HTERT RPE-1 (cell line): ENCODE data around the gene BMAL1.

Source experiments
- in situ Hi-C: fragments of 300-500 bp; cut with MboI; formaldehyde crosslinking; loops from 4 replicates; pipeline ENCODE4 v1.14.3; 2020; ENCODE audit warnings: low sequenced_read_pairs

The BMAL1 gene

GRCh38 chr11:13336246-13336878 lies 58.8 kb downstream of the BMAL1 start:
- in situ Hi-C loops, result loop anchor here (25.0 kb wide), 1 partner anchor 99 kb away; no protein-coding TSS in a partner anchor

GRCh38 chr11:13338019-13338426 lies 60.4 kb downstream of the BMAL1 start:
- in situ Hi-C loops, result loop anchor here (25.0 kb wide), 1 partner anchor 101 kb away; no protein-coding TSS in a partner anchor

DNA sequence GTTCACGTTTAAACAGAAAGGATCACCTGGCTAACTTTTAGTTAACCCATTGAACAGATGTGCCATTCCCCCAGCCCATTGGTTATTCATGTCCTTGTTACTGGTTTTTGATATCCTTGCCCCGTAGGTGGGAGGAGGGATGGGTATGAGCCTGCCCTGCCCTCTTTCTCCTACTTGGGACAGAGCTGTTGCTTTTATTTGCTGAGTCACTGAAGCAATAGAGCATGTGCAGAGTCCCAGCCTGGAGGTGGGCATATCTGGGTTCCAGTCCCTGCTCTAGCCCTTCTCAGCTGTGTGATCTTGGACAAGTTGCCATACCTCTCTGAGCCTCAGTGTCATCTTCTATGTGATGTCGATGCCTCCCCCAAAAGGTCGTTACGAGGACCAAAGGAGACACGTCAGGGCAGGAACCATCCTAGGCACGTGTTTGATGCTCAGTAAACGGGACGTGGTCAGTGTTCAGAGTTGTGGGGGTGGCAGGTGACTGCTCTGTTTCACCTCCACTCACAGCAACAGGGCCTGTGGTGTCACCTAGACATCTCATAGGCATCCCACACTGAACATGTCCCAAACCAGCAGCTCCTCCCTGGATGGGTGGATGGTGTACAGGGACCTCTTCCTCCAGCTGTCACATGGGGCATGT lies 61.0 kb downstream of the BMAL1 start:
- in situ Hi-C loops, result loop anchor here (25.0 kb wide), 1 partner anchor 101 kb away; no protein-coding TSS in a partner anchor

DNA sequence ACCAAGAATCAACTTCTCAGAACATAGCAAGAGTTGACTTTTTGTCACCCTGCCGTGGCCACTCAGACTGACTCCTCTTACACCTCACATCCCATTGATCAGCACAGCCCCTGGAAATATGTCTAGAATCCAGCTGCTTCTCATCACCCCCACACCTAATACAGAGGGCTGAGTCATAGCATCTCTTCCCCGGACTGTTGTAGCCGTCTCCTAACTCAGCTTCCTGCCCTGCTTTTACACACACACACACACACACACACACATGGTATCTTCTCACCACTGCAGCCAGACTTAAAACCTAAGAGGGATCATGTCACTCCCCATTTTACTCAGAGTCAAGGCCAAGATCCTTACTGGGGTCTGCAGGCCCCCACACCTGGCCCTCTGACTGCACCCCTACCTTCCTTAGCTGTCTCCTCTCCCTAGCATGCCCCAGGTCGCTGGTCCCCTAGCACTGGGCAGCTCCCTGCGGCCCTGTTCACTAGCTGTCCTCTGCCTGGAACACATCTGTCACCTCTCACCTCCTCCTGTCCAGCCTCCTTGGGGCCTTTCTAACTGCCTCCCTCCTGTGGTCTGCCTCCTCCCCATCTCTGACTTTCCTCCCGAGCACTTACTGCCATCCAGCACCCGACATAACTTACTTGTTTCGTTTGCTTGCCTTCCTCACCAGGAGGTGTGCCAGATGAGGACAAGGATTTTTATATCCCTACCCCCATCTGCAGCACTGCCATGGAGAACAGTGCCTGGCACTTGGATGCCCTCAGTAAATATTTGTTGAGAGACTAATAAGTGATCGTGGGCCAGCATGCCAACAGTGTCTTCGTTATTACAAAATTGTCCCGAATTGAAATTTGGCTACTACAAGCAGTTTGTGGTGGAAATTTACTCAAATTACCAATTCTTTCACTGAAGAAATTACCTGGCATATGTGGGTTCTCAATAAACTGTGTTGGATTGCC lies 61.9 kb downstream of the BMAL1 start:
- in situ Hi-C loops, result loop anchor here (25.0 kb wide), 1 partner anchor 102 kb away; no protein-coding TSS in a partner anchor

DNA sequence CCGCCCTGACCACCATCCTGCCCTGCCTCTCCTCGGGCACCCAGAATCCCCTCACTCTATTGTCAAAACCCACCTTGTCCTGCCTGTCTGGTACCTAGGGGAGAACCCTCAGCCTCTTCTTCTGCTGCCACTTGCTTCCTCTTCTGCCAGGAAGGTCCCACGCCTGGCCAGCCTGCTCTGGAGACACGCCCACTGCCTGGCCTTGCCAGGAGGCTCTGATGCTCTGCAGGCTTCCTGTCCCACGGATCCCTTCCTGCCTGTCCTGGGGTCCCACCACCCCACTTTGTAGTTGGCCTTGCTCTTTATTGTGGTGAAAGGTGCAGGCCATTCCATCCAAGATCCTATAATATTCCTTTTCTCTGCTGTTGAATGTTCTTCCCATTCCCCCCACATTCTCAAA lies 63.4 kb downstream of the BMAL1 start:
- in situ Hi-C loops, result loop anchor here (25.0 kb wide), 1 partner anchor 104 kb away; no protein-coding TSS in a partner anchor

- in situ Hi-C loops, result loop anchor here (25.0 kb wide), 1 partner anchor 106 kb away; no protein-coding TSS in a partner anchor
Measured at GRCh38 chr11:13343067-13343466, 65.5 kb downstream of the BMAL1 start.

DNA sequence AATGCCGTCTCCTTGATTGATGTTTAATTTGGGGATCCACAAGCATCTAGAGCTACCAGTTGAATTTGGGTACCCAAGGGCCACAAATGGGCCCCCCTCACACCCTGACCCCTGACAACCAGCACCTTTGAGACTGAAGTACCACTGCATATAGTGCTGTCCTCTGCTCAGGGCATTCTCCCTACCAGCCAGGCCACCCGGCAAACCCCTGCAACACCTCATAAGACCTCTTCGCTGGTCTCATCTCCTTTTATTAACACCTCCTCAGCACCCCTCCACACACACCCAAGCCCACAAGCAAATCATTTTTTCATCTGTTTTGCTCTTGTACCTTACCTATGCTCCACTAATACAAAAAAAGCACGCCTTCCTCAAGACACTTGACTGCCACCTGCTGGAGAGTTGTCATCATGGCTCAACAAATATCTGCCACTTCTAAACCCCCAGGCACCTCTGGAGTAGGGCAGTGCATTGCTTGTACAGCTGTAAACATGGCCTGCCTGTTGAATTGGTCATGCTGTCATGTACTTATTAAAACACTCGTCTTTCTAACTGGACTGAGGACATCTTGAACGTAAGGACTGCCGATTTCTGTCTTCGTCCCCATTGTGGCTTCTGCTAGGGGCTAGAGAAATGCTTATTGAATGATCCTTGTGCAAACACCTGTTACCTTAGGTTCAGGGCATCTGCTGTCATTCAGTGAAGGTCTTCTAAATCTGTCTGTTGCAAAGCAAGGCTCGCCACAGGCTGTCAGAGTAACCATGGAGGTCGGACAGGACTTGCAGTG lies 66.5 kb downstream of the BMAL1 start:
- in situ Hi-C loops, result loop anchor here (25.0 kb wide), 1 partner anchor 107 kb away; no protein-coding TSS in a partner anchor

GRCh38 chr11:13344818-13345217 lies 67.2 kb downstream of the BMAL1 start:
- in situ Hi-C loops, result loop anchor here (25.0 kb wide), 1 partner anchor 108 kb away; no protein-coding TSS in a partner anchor

DNA sequence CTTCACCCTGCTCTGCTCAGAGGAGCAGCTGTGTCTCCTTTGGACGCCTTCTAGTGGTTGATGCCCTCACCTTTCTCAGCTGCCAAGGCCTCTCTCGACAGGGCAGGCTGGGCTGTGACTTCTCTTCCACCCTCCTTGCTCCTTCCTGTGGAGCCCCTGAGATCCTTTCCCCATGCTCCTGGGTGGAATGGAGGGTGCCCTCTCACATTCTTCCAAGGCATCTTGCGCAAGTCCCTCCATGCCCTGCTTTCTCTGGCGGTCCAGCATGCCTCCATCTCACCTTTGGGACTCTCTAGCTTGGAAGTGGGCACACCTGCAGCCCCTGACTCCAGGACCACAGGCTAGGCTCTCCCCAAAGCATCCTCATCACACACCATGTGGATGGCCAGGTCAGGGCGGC lies 68.9 kb downstream of the BMAL1 start:
- in situ Hi-C loops, result loop anchor here (25.0 kb wide), 1 partner anchor 109 kb away; no protein-coding TSS in a partner anchor

GRCh38 chr11:13347901-13348300 lies 70.3 kb downstream of the BMAL1 start:
- in situ Hi-C loops, result loop anchor here (25.0 kb wide), 1 partner anchor 111 kb away; no protein-coding TSS in a partner anchor

GRCh38 chr11:13348305-13348704 lies 70.7 kb downstream of the BMAL1 start:
- in situ Hi-C loops, result loop anchor here (25.0 kb wide), 1 partner anchor 111 kb away; no protein-coding TSS in a partner anchor

DNA sequence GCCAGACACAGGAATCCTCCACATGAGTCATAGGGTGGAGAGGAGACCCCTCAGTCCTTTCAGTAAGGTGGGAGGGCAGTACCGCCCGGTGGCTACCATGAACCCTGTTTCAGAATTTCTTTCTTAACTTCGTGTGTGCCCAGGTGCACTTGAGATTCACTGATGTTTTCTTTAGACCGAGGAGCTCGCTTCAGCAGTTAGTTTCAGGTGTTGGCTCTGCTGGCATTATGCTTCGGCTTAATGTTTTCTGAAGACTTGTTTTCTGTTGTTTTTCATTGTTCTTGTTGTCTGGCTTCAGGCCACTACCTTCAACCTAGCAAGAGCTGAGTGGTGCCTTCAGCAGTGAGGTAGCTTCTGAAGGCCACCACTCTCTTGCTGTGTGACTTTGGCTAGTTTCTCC lies 71.5 kb downstream of the BMAL1 start:
- in situ Hi-C loops, result loop anchor here (25.0 kb wide), 1 partner anchor 112 kb away; no protein-coding TSS in a partner anchor

DNA sequence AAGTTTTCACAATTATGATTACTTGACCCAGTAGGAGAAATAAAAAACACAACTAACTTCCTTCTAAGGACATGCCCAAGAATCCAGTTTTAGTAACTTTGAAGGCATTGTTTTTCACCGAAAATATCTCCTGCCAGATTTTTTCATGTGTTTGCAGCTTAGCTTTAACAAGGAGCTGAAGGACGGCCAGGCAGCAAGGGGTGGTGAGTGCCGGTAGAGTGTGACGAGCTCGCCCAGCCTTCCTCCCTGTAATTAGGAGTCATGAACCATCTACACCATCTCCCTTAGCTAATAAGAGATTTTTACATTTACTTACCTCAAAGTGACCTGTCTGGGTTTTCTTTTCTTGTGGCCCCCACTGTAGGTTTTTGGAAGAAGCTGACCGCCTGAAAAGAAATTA lies 72.0 kb downstream of the BMAL1 start:
- in situ Hi-C loops, result loop anchor here (25.0 kb wide), 1 partner anchor 112 kb away; no protein-coding TSS in a partner anchor

GRCh38 chr11:13352711-13353110 lies 75.1 kb downstream of the BMAL1 start:
- in situ Hi-C loops, result no loop called here

- in situ Hi-C loops, result no loop called here
Measured at GRCh38 chr11:13354335-13354734, 76.7 kb downstream of the BMAL1 start.

GRCh38 chr11:13355191-13355590 lies 77.6 kb downstream of the BMAL1 start:
- in situ Hi-C loops, result no loop called here

DNA sequence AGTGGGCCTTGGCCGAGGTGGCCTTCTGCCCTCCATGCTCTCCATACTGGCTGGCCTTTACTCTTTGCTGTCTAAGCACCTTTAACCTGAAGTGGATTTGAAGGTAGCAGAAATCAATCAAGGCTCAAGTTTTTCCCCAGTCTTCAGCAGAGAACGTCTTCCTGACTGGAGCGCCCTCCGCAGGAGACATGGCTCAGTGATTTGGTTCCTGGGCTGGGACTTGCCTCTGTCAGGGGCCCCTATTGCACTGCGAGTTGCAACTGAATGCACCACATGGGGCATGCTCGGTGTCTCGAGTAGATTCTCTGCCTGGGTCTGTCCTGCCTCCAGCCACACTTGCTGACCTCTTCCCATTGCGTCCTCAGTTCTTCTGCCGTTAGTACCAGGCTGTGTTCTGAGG lies 79.6 kb downstream of the BMAL1 start:
- in situ Hi-C loops, result no loop called here

- in situ Hi-C loops, result no loop called here
Measured at GRCh38 chr11:13358596-13359270, 81.1 kb downstream of the BMAL1 start.

DNA sequence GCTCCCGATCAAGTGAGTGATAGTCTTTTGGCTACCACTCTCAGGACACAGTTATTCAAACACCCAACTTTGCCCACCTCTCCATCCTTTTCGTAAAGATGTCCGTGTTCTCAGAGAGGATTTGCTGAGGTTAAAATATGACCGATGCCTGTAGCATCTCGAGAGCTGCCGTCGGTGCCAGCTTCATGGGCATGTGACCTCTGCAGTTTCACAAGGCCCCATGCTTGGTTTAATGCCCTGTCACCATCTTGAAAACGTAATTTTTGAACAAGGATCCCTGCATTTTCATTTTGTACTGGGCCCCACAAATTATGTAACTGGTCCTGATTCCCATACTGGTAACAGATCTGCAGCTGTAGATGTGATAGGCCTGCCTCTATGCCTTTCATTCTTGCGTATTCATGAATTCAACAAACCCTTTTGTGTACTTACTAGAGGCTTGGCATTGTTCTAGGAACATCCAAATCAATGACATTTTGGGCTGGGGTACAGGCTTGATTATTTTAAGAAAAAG lies 85.1 kb downstream of the BMAL1 start:
- in situ Hi-C loops, result no loop called here
